Endothelial cell of umbilical vein (primary cell): ENCODE measurements around the gene ADAMTS12.

Experiments
- EZH2 ChIP-seq: IDR thresholded peaks from 2 replicates; pipeline ENCODE4 v1.6.1; 2012; ENCODE audit warnings: borderline replicate concordance, low read depth, mild to moderate bottlenecking, moderate library complexity, low read length, inconsistent platforms; ENCODE audit not compliant: severe bottlenecking
- FOS ChIP-seq: IDR thresholded peaks from 2 replicates; pipeline ENCODE4 v1.6.1; 2011; ENCODE audit warnings: mild to moderate bottlenecking, low read length, moderate library complexity, borderline replicate concordance; ENCODE audit not compliant: insufficient read depth
- GATA2 ChIP-seq: IDR thresholded peaks from 2 replicates; pipeline ENCODE4 v1.7.0; 2011; ENCODE audit warnings: low read depth, mild to moderate bottlenecking, moderate library complexity, mixed read lengths, low read length; ENCODE audit not compliant: insufficient read length, insufficient read depth
- JUN ChIP-seq: IDR thresholded peaks from 2 replicates; pipeline ENCODE4 v1.6.1; 2011; ENCODE audit warnings: borderline replicate concordance, low read depth; ENCODE audit not compliant: insufficient read length, insufficient read depth
- MAX ChIP-seq: IDR thresholded peaks from 2 replicates; pipeline ENCODE4 v1.6.1; 2011; ENCODE audit not compliant: insufficient read depth, insufficient read length
- MYC ChIP-seq: IDR thresholded peaks from one replicate; pipeline ENCODE4 v1.6.1; 2011; ENCODE audit warnings: mild to moderate bottlenecking, low read depth, low read length
- POLR2A ChIP-seq: IDR thresholded peaks from 2 replicates; pipeline ENCODE4 v1.6.1; 2012; ENCODE audit warnings: low read depth, mild to moderate bottlenecking, control low read depth, low read length
- POLR2AphosphoS5 ChIP-seq: IDR thresholded peaks from 2 replicates; pipeline ENCODE4 v1.6.1; 2012; ENCODE audit warnings: low read depth, mild to moderate bottlenecking, control low read depth, low read length, moderate library complexity; ENCODE audit not compliant: insufficient read depth
- TF ChIP-seq, protein P1 (sequence below), 2 donors: IDR thresholded peaks; 1 replicate in 1 of 2; 2 replicates in 1 of 2; pipeline ENCODE4 v1.5.1; 2011; ENCODE audit warnings: low read length in 2 of 2, mild to moderate bottlenecking in 2 of 2, moderate library complexity in 2 of 2, control low read depth in 1 of 2, inconsistent platforms in 1 of 2, low read depth in 1 of 2; ENCODE audit not compliant: insufficient read depth in 1 of 2; ENCODE audit errors: extremely low read depth in 1 of 2

- TF ChIP-seq MYC (no peak), POLR2AphosphoS5 (no peak), EZH2 (no peak), POLR2A (no peak), FOS (no peak), MAX (no peak), GATA2 (no peak), JUN (no peak)
- TF ChIP-seq, protein P1, sequence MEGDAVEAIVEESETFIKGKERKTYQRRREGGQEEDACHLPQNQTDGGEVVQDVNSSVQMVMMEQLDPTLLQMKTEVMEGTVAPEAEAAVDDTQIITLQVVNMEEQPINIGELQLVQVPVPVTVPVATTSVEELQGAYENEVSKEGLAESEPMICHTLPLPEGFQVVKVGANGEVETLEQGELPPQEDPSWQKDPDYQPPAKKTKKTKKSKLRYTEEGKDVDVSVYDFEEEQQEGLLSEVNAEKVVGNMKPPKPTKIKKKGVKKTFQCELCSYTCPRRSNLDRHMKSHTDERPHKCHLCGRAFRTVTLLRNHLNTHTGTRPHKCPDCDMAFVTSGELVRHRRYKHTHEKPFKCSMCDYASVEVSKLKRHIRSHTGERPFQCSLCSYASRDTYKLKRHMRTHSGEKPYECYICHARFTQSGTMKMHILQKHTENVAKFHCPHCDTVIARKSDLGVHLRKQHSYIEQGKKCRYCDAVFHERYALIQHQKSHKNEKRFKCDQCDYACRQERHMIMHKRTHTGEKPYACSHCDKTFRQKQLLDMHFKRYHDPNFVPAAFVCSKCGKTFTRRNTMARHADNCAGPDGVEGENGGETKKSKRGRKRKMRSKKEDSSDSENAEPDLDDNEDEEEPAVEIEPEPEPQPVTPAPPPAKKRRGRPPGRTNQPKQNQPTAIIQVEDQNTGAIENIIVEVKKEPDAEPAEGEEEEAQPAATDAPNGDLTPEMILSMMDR (IDR thresholded peaks at IDR 0.05; ENCODE audit: extremely low read depth in 1 of 2, insufficient read depth in 1 of 2, low read depth in 1 of 2, low read length in 2 of 2) = no peak
These were observed 99.2 kb downstream of the ADAMTS12 start for GRCh38 chr5:33792559-33792958.
